Effector memory CD4-positive, alpha-beta T cell (primary cell): ENCODE measurements around the gene UGT1A1.

Source experiments
- DNase-seq, 3 donors: peaks; one replicate each; pipeline ENCODE4 v3.0.0-alpha.2; 2020
- H3K27ac ChIP-seq: 2 replicates; pipeline ENCODE4 v1.7.0; 2013; ENCODE audit warnings: mild to moderate bottlenecking, low read length, moderate library complexity; ENCODE audit not compliant: insufficient read depth, poor library complexity, severe bottlenecking
- H3K27me3 ChIP-seq: replicated peaks from 2 replicates; pipeline ENCODE4 v1.7.0; 2013; ENCODE audit warnings: mild to moderate bottlenecking, low read length; ENCODE audit not compliant: insufficient read depth, control insufficient read depth, poor library complexity, severe bottlenecking
- H3K36me3 ChIP-seq: 2 replicates; pipeline ENCODE4 v1.7.0; 2013; ENCODE audit warnings: mild to moderate bottlenecking, low read length, moderate library complexity; ENCODE audit not compliant: control insufficient read depth, insufficient read depth
- H3K4me1 ChIP-seq: 2 replicates; pipeline ENCODE4 v1.7.0; 2013; ENCODE audit warnings: low read length, mild to moderate bottlenecking; ENCODE audit not compliant: control insufficient read depth, insufficient read depth, poor library complexity, severe bottlenecking
- H3K4me3 ChIP-seq: 2 replicates; pipeline ENCODE4 v1.7.0; 2013; ENCODE audit warnings: low read length, low read depth, mild to moderate bottlenecking; ENCODE audit not compliant: insufficient read depth, poor library complexity, severe bottlenecking
- H3K9me3 ChIP-seq: 2 replicates; pipeline ENCODE4 v1.7.0; 2013; ENCODE audit warnings: mild to moderate bottlenecking, low read length, moderate library complexity; ENCODE audit not compliant: control insufficient read depth

The UGT1A1 gene

GRCh38 chr2:233794128-233794658, 34.1 kb downstream of the UGT1A1 start:
- no peaks in the 10 kb centered on the region for H3K9me3 ChIP-seq
- H3K36me3 ChIP-seq, result no peaks in the 10 kb centered on the region
- H3K27me3 ChIP-seq, result no peaks in the 10 kb centered on the region
- no peak overlapping the region for H3K4me3 ChIP-seq
- no peaks in the 10 kb centered on the region for H3K4me1 ChIP-seq
- DNase-seq, result no peak
- no peak overlapping the region for H3K27ac ChIP-seq

GRCh38 chr2:233795735-233796171, 35.7 kb downstream of the UGT1A1 start:
- Histone ChIP-seq H3K4me1 (no peaks in the 10 kb centered on the region), H3K27me3 (no peaks in the 10 kb centered on the region), H3K4me3 (no peak overlapping the region), H3K27ac (no peak overlapping the region), H3K9me3 (no peaks in the 10 kb centered on the region), H3K36me3 (no peaks in the 10 kb centered on the region)
- no peak for DNase-seq

DNA sequence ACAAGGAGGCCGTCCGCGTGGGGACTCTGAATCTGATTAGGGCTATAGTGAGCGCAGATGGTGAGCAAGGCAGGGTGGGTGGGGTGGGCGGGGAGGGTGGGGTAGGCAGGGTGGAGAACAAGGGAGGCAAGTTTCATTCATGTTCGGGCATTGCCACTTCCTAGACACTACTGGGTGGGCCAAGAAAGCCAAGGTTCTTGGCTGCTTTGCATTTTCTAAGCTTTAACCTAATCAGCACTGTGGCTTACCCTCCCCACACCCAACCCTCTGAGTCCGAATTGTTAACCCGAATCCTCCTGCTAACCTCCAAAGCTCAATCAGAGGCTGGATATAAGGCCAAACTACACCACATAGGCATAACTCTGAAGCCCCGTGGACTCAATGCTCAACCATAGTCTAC, 36.2 kb downstream of the UGT1A1 start:
- Histone ChIP-seq H3K4me3 (no peak overlapping the region), H3K27me3 (no peaks in the 10 kb centered on the region), H3K9me3 (no peaks in the 10 kb centered on the region), H3K36me3 (no peaks in the 10 kb centered on the region), H3K27ac (no peak overlapping the region), H3K4me1 (no peaks in the 10 kb centered on the region)
- no peak for DNase-seq

- Histone ChIP-seq H3K27me3 (no peaks in the 10 kb centered on the region), H3K4me1 (no peaks in the 10 kb centered on the region), H3K4me3 (no peak overlapping the region), H3K27ac (no peak overlapping the region), H3K36me3 (no peaks in the 10 kb centered on the region), H3K9me3 (no peaks in the 10 kb centered on the region)
- no peak for DNase-seq
Measured at GRCh38 chr2:233798335-233799086, 38.4 kb downstream of the UGT1A1 start.

- Histone ChIP-seq H3K9me3 (no peaks in the 10 kb centered on the region), H3K27ac (no peak overlapping the region), H3K36me3 (no peaks in the 10 kb centered on the region), H3K4me1 (no peaks in the 10 kb centered on the region), H3K4me3 (no peak overlapping the region), H3K27me3 (no peaks in the 10 kb centered on the region)
- no peak for DNase-seq
Measured at GRCh38 chr2:233799087-233799665, 39.1 kb downstream of the UGT1A1 start.

DNA sequence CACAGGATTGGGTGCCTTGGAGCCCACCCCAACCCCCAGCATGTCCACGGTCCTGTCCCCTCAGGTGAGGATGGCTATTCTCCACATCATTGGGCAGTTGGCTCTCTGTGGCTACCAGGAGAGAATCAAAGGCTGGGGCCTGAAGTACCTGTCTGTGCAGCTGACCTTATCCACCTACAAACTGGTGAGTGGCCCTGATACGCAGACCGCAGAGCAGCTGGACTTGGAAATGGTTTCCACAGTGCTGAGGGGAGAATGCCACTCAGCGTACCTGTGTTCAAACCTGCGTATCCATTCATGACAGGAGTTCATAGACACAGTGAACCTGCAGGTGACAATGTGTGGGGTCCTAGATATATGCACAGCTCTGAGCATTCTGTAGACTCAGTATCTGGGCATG, 39.6 kb downstream of the UGT1A1 start:
- no peak overlapping the region for H3K4me3 ChIP-seq
- no peak for DNase-seq
- H3K36me3 ChIP-seq, result no peaks in the 10 kb centered on the region

GRCh38 chr2:233800208-233800607, 40.1 kb downstream of the UGT1A1 start:
- H3K9me3 ChIP-seq, result no peaks in the 10 kb centered on the region
- no peaks in the 10 kb centered on the region for H3K4me1 ChIP-seq
- no peaks in the 10 kb centered on the region for H3K27me3 ChIP-seq
- H3K27ac ChIP-seq, result no peak overlapping the region
- no peaks in the 10 kb centered on the region for H3K36me3 ChIP-seq
- no peak for DNase-seq
- H3K4me3 ChIP-seq, result no peak overlapping the region

More for the DNA sequence above, 39.6 kb downstream of the UGT1A1 start:
- Histone ChIP-seq H3K27ac (no peak overlapping the region), H3K9me3 (no peaks in the 10 kb centered on the region), H3K27me3 (no peaks in the 10 kb centered on the region), H3K4me1 (no peaks in the 10 kb centered on the region)

- no peak overlapping the region for H3K27ac ChIP-seq
- no peaks in the 10 kb centered on the region for H3K4me1 ChIP-seq
- no peaks in the 10 kb centered on the region for H3K27me3 ChIP-seq
- no peak for DNase-seq
- H3K36me3 ChIP-seq, result no peaks in the 10 kb centered on the region
- H3K4me3 ChIP-seq, result no peak overlapping the region
- H3K9me3 ChIP-seq, result no peaks in the 10 kb centered on the region
Measured at GRCh38 chr2:233801357-233802131, 41.5 kb downstream of the UGT1A1 start.

- Histone ChIP-seq H3K4me1 (no peaks in the 10 kb centered on the region), H3K27ac (no peak overlapping the region), H3K36me3 (no peaks in the 10 kb centered on the region), H3K27me3 (no peaks in the 10 kb centered on the region), H3K4me3 (no peak overlapping the region), H3K9me3 (no peaks in the 10 kb centered on the region)
- no peak for DNase-seq
Measured at GRCh38 chr2:233802132-233802815, 42.2 kb downstream of the UGT1A1 start.
